Measurements from ENCODE around the gene GNAT1. TPM values are rescaled to one million over a fixed set of nuclear protein-coding genes. Genes with fewer than 3 reads are reported as not detected.

The GNAT1 gene
- total RNA-seq, 2 experiments from 2014 or later, result not detected

- Mint-ChIP-seq H3K36me3 (ENCODE audit: low read depth) (peaks cover 6% of the 10 kb centered on the region), H3K4me1 (ENCODE audit: low read depth) (peaks cover 13% of the 10 kb centered on the region), H3K27ac (no peak overlapping the region), H3K4me3 (no peak overlapping the region), H3K27me3 (ENCODE audit: low read depth) (no peaks in the 10 kb centered on the region), H3K9me3 (no peaks in the 10 kb centered on the region)
- intact Hi-C loops (cut with micrococcal nuclease), result loop anchor here (10.0 kb wide), 1 partner anchor 1758 kb away; no protein-coding TSS in a partner anchor
- CTCF ChIA-PET, result interaction anchor here (0.7 to 8.0 kb wide), 3 partner anchors 15 to 393 kb away, joined by 3 to 119 read pairs (median 7); no protein-coding TSS in a partner anchor
- DNase-seq, result no peak
Measured at GRCh38 chr3:50232303-50232702, 40.9 kb downstream of the GNAT1 start.

- no peak overlapping the region for H3K27ac Mint-ChIP-seq
- H3K4me1 Mint-ChIP-seq (ENCODE audit: low read depth), result peaks cover 13% of the 10 kb centered on the region
- DNase-seq, result no peak
- intact Hi-C loops (cut with micrococcal nuclease), result loop anchor here (10.0 kb wide), 1 partner anchor 1758 kb away; no protein-coding TSS in a partner anchor
- H3K9me3 Mint-ChIP-seq, result no peaks in the 10 kb centered on the region
- peaks cover 10% of the 10 kb centered on the region for H3K36me3 Mint-ChIP-seq (ENCODE audit: low read depth)
- no peaks in the 10 kb centered on the region for H3K27me3 Mint-ChIP-seq (ENCODE audit: low read depth)
- no peak overlapping the region for H3K4me3 Mint-ChIP-seq
- CTCF ChIA-PET, result interaction anchor here (1.0 to 4.5 kb wide), 4 partner anchors 14 to 41 kb away, joined by 4 to 35 read pairs (median 6); no protein-coding TSS in a partner anchor
Measured at GRCh38 chr3:50233176-50233575, 41.8 kb downstream of the GNAT1 start.

- intact Hi-C loops (cut with micrococcal nuclease), result loop anchor here (1.0 to 10.0 kb wide), 9 partner anchors 9 to 1761 kb away; partner anchors contain the start of genes CISH, HYAL3, NAA80 and RBM5
- Mint-ChIP-seq H3K36me3 (ENCODE audit: low read depth) (peaks cover 10% of the 10 kb centered on the region), H3K4me3 (peak within 1 kb of the TSS; percentile 95)
Measured at GRCh38 chr3:50235716-50236483, 44.5 kb downstream of the GNAT1 start, which contains the start of gene GNAI2. GNAI2 (plus strand) TSS chr3:50236204; CDS start chr3:50236336, 132 bp downstream.

GRCh38 chr3:50236484-50237132 is 45.2 kb downstream of the GNAT1 start:
- no peaks in the 10 kb centered on the region for H3K27me3 Mint-ChIP-seq (ENCODE audit: low read depth)
- H3K36me3 Mint-ChIP-seq (ENCODE audit: low read depth), result peaks cover 10% of the 10 kb centered on the region
- DNase-seq, result no peak
- CTCF ChIA-PET, result interaction anchor here (4.5 to 5.3 kb wide), 2 partner anchors 10 kb away, joined by 35 read pairs; no protein-coding TSS in a partner anchor
- no peaks in the 10 kb centered on the region for H3K9me3 Mint-ChIP-seq
- intact Hi-C loops (cut with micrococcal nuclease), result loop anchor here (1.0 to 10.0 kb wide), 6 partner anchors 63 to 1762 kb away; partner anchors contain the start of genes CISH, HYAL3, NAA80 and RBM5
- peaks cover 40% of the 10 kb centered on the region for H3K4me1 Mint-ChIP-seq (ENCODE audit: low read depth)
- H3K4me3 Mint-ChIP-seq, result peak overlapping the region; percentile 95
- peak overlapping the region; percentile 92 for H3K27ac Mint-ChIP-seq

More at GRCh38 chr3:50235716-50236483, 44.5 kb downstream of the GNAT1 start, which contains the start of gene GNAI2:
- peak; percentile 99 for DNase-seq
- no peaks in the 10 kb centered on the region for H3K27me3 Mint-ChIP-seq (ENCODE audit: low read depth)
- CTCF ChIA-PET, result interaction anchor here (0.6 to 5.3 kb wide), 5 partner anchors 8 to 337 kb away, joined by 3 to 35 read pairs (median 5); no protein-coding TSS in a partner anchor
- H3K4me1 Mint-ChIP-seq (ENCODE audit: low read depth), result peaks cover 33% of the 10 kb centered on the region
- H3K27ac Mint-ChIP-seq, result peak within 1 kb of the TSS; percentile 92
- H3K9me3 Mint-ChIP-seq, result no peaks in the 10 kb centered on the region

DNA sequence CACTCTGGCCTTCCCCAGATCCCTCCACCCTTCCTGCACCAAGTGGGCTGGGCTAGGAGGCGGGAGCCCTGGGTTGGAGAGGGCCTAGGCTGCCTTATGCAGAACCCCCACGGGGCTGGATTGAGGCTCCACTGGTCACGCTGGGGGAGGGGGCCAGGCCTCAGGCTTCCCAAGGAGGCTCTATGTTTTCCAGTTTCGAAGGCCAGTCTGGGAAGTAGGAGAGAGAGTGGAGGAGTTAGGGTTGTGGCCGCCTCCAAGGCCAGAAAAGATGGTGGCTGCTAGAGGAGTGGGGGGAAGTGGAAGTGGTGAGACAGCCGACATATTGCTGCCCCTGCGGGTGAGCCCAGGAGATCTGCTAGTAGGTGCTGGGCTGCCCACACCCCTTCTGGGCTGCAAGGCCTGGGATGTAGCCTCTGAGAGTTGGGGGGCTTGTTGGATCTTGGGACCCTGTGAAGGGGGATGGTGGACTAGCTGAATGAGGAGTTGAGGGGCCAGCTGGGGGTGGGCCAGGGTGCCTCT is 45.8 kb downstream of the GNAT1 start:
- DNase-seq, result peak; percentile 53
- CTCF ChIA-PET, result interaction anchor here (4.5 to 5.3 kb wide), 2 partner anchors 10 kb away, joined by 35 read pairs; no protein-coding TSS in a partner anchor
- intact Hi-C loops (cut with micrococcal nuclease), result loop anchor here (2.0 to 10.0 kb wide), 3 partner anchors 102 to 1762 kb away; partner anchors contain the start of gene CISH
- Mint-ChIP-seq H3K27ac (peak overlapping the region; percentile 92), H3K36me3 (ENCODE audit: low read depth) (peaks cover 10% of the 10 kb centered on the region), H3K4me3 (peak overlapping the region; percentile 95), H3K4me1 (ENCODE audit: low read depth) (peaks cover 46% of the 10 kb centered on the region), H3K27me3 (ENCODE audit: low read depth) (no peaks in the 10 kb centered on the region), H3K9me3 (no peaks in the 10 kb centered on the region)

DNA sequence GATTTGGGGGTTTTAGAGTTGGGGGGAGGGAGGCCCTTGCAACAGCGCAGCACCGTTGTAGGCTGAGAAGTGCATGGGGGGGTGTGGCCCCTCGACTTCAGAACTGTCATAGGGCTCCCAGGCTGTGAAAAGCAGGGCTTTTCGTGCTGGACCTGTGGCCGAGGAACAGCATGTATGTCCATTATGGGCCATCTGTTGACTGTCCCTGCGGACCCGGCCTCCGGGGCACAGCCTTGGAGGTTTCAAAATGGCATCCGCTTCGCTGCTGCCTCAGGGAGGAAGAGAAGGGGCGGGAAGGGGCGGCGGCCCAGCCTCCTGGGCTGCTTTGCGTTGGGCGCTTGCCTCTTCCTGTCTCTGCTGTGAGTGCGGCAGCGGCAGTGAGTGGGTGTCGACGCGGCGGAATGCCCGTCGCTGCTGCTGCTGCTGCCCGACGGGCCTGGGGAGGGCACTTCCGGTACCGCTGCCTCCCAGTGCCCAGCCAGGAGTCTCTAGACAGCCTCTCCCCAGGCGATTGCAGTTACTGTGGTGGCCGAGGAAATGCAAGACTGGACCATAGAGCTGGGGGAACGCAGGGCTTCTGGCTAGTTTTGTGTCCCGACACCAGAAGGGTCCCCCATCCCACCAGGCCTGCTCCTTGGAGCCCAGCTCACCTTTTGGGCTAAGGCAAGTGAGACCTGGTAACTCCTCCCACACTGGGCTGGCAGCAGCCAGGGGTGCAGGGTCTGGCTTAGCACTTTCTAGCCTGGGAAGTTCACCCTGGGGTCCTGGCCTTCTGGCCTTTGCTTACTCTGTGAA is 46.5 kb downstream of the GNAT1 start:
- CTCF ChIA-PET, result interaction anchor here (1.2 to 5.3 kb wide), 2 partner anchors 9 to 11 kb away, joined by 5 to 35 read pairs; no protein-coding TSS in a partner anchor
- DNase-seq, result peak; percentile 94
- intact Hi-C loops (cut with micrococcal nuclease), result loop anchor here (2.0 to 10.0 kb wide), 3 partner anchors 101 to 1763 kb away; partner anchors contain the start of gene CISH
- Mint-ChIP-seq H3K4me3 (peak overlapping the region; percentile 95), H3K27ac (peak overlapping the region; percentile 92), H3K9me3 (no peaks in the 10 kb centered on the region), H3K4me1 (ENCODE audit: low read depth) (peaks cover 54% of the 10 kb centered on the region), H3K27me3 (ENCODE audit: low read depth) (no peaks in the 10 kb centered on the region), H3K36me3 (ENCODE audit: low read depth) (peaks cover 10% of the 10 kb centered on the region)

DNA sequence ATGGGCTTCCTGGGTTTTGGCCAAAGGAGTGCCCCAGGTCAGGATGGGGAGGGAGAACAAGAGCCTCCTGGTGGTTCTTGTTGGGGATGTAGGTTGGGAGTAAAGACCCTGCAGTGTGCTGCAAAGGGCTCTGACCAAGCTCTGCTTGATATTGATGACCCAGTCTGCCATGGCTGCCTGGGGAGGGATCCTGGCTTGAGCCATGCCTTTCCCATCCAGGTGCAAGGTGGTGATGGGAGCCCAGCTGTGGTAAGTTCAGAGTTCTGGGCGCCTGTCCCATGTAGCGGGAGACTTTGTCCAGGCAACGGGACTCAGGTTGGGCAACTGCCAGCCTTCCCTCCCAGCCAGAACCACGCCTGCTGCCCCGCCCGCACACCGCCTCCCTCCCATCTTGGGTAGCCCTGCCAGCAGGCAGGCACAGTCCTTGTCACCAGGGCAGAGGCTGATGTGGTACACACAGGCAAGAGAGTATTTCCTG is 47.2 kb downstream of the GNAT1 start:
- peaks cover 10% of the 10 kb centered on the region for H3K36me3 Mint-ChIP-seq (ENCODE audit: low read depth)
- peaks cover 60% of the 10 kb centered on the region for H3K4me1 Mint-ChIP-seq (ENCODE audit: low read depth)
- H3K27ac Mint-ChIP-seq, result peak overlapping the region; percentile 92
- intact Hi-C loops (cut with micrococcal nuclease), result loop anchor here (5.0 to 10.0 kb wide), 2 partner anchors 374 to 1764 kb away; partner anchors contain the start of gene CISH
- no peaks in the 10 kb centered on the region for H3K9me3 Mint-ChIP-seq
- H3K27me3 Mint-ChIP-seq (ENCODE audit: low read depth), result no peaks in the 10 kb centered on the region
- peak overlapping the region; percentile 95 for H3K4me3 Mint-ChIP-seq
- CTCF ChIA-PET, result interaction anchor here (1.0 to 5.3 kb wide), 3 partner anchors 8 to 34 kb away, joined by 4 to 35 read pairs (median 5); no protein-coding TSS in a partner anchor
- peak; percentile 19 for DNase-seq

GRCh38 chr3:50239649-50240048 is 48.2 kb downstream of the GNAT1 start:
- H3K36me3 Mint-ChIP-seq (ENCODE audit: low read depth), result peaks cover 10% of the 10 kb centered on the region
- intact Hi-C loops (cut with micrococcal nuclease), result loop anchor here (5.0 to 10.0 kb wide), 2 partner anchors 373 to 1765 kb away; partner anchors contain the start of gene CISH
- peak overlapping the region; percentile 95 for H3K4me3 Mint-ChIP-seq
- peaks cover 71% of the 10 kb centered on the region for H3K4me1 Mint-ChIP-seq (ENCODE audit: low read depth)
- peak overlapping the region; percentile 92 for H3K27ac Mint-ChIP-seq
- CTCF ChIA-PET, result interaction anchor here (5.3 kb wide), 1 partner anchor 13 kb away, joined by 35 read pairs; no protein-coding TSS in a partner anchor
- no peaks in the 10 kb centered on the region for H3K27me3 Mint-ChIP-seq (ENCODE audit: low read depth)
- DNase-seq, result no peak
- no peaks in the 10 kb centered on the region for H3K9me3 Mint-ChIP-seq

- Mint-ChIP-seq H3K4me3 (no peak overlapping the region), H3K27me3 (ENCODE audit: low read depth) (no peaks in the 10 kb centered on the region), H3K36me3 (ENCODE audit: low read depth) (peaks cover 10% of the 10 kb centered on the region), H3K9me3 (no peaks in the 10 kb centered on the region), H3K27ac (peak overlapping the region; percentile 95), H3K4me1 (ENCODE audit: low read depth) (peaks cover 77% of the 10 kb centered on the region)
- CTCF ChIA-PET, result interaction anchor here (0.7 to 4.1 kb wide), 4 partner anchors 11 to 47 kb away, joined by 3 to 38 read pairs (median 4); no protein-coding TSS in a partner anchor
- intact Hi-C loops (cut with micrococcal nuclease), result no loop called here
- DNase-seq, result no peak
Measured at GRCh38 chr3:50241163-50241562, 49.8 kb downstream of the GNAT1 start.

DNA sequence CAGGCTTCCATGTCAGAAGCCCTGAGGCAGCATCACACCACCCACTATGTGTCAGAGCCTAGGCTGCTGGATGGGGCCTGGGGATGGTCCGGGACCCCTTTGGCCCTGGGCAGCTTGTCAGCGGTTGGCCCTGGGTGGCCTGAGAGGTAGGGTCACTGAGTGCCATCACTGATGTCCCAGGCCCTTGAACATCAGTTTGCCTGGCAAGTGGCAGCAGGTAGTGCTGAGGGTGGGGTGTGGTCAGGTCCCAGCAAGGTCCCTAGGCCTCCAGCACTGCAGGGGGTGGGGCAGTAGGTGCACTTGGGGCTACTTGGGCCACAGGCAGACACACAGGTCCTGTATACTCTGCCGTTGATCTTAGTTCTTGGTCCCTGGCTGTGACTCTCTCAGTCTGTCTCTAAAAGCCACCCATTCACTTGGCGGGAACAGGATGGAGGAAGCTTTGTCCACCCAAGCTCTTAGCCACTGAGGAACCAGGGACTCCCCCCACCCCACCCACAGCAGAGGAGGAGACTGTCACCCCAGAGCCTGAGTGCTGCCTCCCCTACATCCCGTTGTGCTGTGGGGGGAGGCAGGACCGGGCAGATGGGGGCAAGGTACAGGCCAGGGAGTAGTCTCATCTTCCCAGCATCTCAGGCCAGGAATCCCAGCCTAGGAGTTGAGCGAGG is 50.4 kb downstream of the GNAT1 start:
- Mint-ChIP-seq H3K4me3 (no peak overlapping the region), H3K4me1 (ENCODE audit: low read depth) (peaks cover 83% of the 10 kb centered on the region), H3K27ac (peak overlapping the region; percentile 95), H3K27me3 (ENCODE audit: low read depth) (no peaks in the 10 kb centered on the region), H3K9me3 (no peaks in the 10 kb centered on the region), H3K36me3 (ENCODE audit: low read depth) (peaks cover 6% of the 10 kb centered on the region)
- intact Hi-C loops (cut with micrococcal nuclease), result no loop called here
- CTCF ChIA-PET, result interaction anchor here (0.7 to 4.1 kb wide), 4 partner anchors 10 to 48 kb away, joined by 3 to 38 read pairs (median 4); no protein-coding TSS in a partner anchor
- peak; percentile 18 for DNase-seq
